GM18951 (cell line): ENCODE results near the gene TMEM25.
"Not testable (repeated sequence)": the region's sequence is repeated elsewhere in the genome, so short reads cannot be mapped to it uniquely, and the experiment has no call there.

Experiments used
- POLR2A ChIP-seq: IDR thresholded peaks from 4 replicates; pipeline ENCODE4 v1.6.1; 2011; ENCODE audit warnings: mild to moderate bottlenecking; ENCODE audit not compliant: insufficient read length, insufficient read depth; ENCODE audit errors: extremely low read depth
- in situ Hi-C: fragments of 300-500 bp; cut with MboI; formaldehyde crosslinking; loops from one replicate; pipeline ENCODE4 v1.12.0; 2022; ENCODE audit warnings: low sequenced_read_pairs, mixed read lengths, inconsistent platforms; ENCODE audit not compliant: unreplicated experiment

The TMEM25 gene

GRCh38 chr11:118572981-118573550 lies 42.1 kb downstream of the TMEM25 start:
- no peak for TF ChIP-seq POLR2A
- in situ Hi-C loops: no loop called here

- TF ChIP-seq POLR2A: no peak
Observed at GRCh38 chr11:118574636-118575035, 43.6 kb downstream of the TMEM25 start.

GRCh38 chr11:118577995-118578394 lies 47.0 kb downstream of the TMEM25 start:
- in situ Hi-C loops: not testable (repeated sequence)

More at GRCh38 chr11:118574636-118575035, 43.6 kb downstream of the TMEM25 start:
- in situ Hi-C loops: no loop called here

- no peak for TF ChIP-seq POLR2A
- in situ Hi-C loops: no loop called here
Observed at GRCh38 chr11:118581057-118581456, 50.1 kb downstream of the TMEM25 start.
